HCT116 (cell line): ENCODE data around the gene MAU2. TPM values are rescaled to one million over a fixed set of nuclear protein-coding genes. Genes with fewer than 3 reads are reported as not detected.
"Not testable (repeated sequence)": the region's sequence is repeated elsewhere in the genome, so short reads cannot be mapped to it uniquely, and the experiment has no call there.

Experiments
- ATAC-seq: fragments of 200-7000 bp; cut with Tn5 transposase; 2 replicates; pipeline ENCODE4 v1.9.1; 2020; ENCODE audit warnings: mild to moderate bottlenecking, moderate library complexity
- BruUV-seq: library from RNA; stranded (reverse); fragments of 400-500 nt; replicated peaks from 2 replicates; lab custom pipeline; 2021; lab: Mats Ljungman, UMichigan
- CTCF ChIA-PET: fragments of 300-600 bp; sonication (Branson Sonifier 250); formaldehyde crosslinking; loops from one replicate; lab custom pipeline; 2021; ENCODE audit warnings: antibody characterized with exemption; lab: Charles Lee
- POLR2A ChIA-PET: fragments of 300-600, 350-600 bp; sonication (Branson Sonifier 250); formaldehyde crosslinking; loops from one replicate; lab custom pipeline; 2021; ENCODE audit warnings: antibody characterized with exemption; lab: Charles Lee
- RAD21 ChIA-PET, 2 experiments: fragments of 300-600 bp; sonication (Branson Sonifier 250); formaldehyde crosslinking; loops; one replicate each; lab custom pipeline; 2023; ENCODE audit warnings: low total read pairs in 2 of 2; ENCODE audit not compliant: uncharacterized antibody in 2 of 2, unreplicated experiment in 2 of 2, low non-redundant PET in 1 of 2; lab: Charles Lee
- DNase-seq: peaks from one replicate; pipeline ENCODE4 v3.0.0-alpha.2; 2010; ENCODE audit warnings: low read depth, low spot score
- H2AFZ ChIP-seq: fragments of 200-600 bp; shearing (Covaris generic), sonication (generic); 2 replicates; pipeline ENCODE4 v1.6.1; 2017; ENCODE audit warnings: low read depth, mixed run types, mixed read lengths, antibody characterized with exemption, low read length; ENCODE audit not compliant: poor library complexity, severe bottlenecking
- H3K27ac ChIP-seq: 2 replicates; pipeline ENCODE4 v1.5.1; 2012; ENCODE audit warnings: low read depth, low read length
- H3K27me3 ChIP-seq: fragments of 200-600 bp; sonication (generic); 2 replicates; pipeline ENCODE4 v1.6.1; 2016; ENCODE audit warnings: mixed run types, low read length, mixed read lengths; ENCODE audit not compliant: insufficient read depth
- H3K36me3 ChIP-seq, 2 experiments: fragments of 200-500 bp in 1 of 2; fragments of 200-600 bp in 1 of 2; sonication (Bioruptor generic) in 1 of 2; sonication (generic) in 1 of 2; 2 replicates each; pipeline versions ENCODE4 v1.5.1 to v1.6.1; 2014 to 2016; ENCODE audit warnings: low read length in 2 of 2, inconsistent platforms in 1 of 2, mixed read lengths in 1 of 2, mixed run types in 1 of 2; ENCODE audit not compliant: insufficient read depth in 2 of 2, control insufficient read depth in 1 of 2
- H3K4me1 ChIP-seq, 2 experiments: fragments of 200-600 bp in 1 of 2; sonication (generic) in 1 of 2; 2 replicates each; pipeline versions ENCODE4 v1.5.1 to v1.6.1; 2012 to 2017; ENCODE audit warnings: low read length in 2 of 2, inconsistent platforms in 1 of 2, mild to moderate bottlenecking in 1 of 2, mixed read lengths in 1 of 2, mixed run types in 1 of 2, moderate library complexity in 1 of 2; ENCODE audit not compliant: insufficient read depth in 2 of 2, control insufficient read depth in 1 of 2
- H3K4me2 ChIP-seq: fragments of 200-600 bp; sonication (generic); 2 replicates; pipeline ENCODE4 v1.6.1; 2017; ENCODE audit warnings: mixed run types, low read length, mixed read lengths
- H3K4me3 ChIP-seq, 2 experiments: fragments of 200-600 bp in 1 of 2; sonication (generic) in 1 of 2; replicated peaks in 1 of 2; 2 replicates each; pipeline ENCODE4 v1.5.1; 2011 to 2016; ENCODE audit warnings: low read length in 2 of 2, control low read depth in 1 of 2, low read depth in 1 of 2, mild to moderate bottlenecking in 1 of 2, mixed read lengths in 1 of 2, mixed run types in 1 of 2
- H3K79me2 ChIP-seq: fragments of 200-600 bp; sonication (generic); 2 replicates; pipeline ENCODE4 v1.6.1; 2017; ENCODE audit warnings: mild to moderate bottlenecking, mixed run types, low read length, moderate library complexity, mixed read lengths; ENCODE audit not compliant: insufficient read depth
- H3K9ac ChIP-seq: fragments of 200-600 bp; sonication (generic); 2 replicates; pipeline ENCODE4 v1.6.1; 2016; ENCODE audit warnings: low read length, mixed read lengths
- H3K9me2 ChIP-seq: fragments of 200-600 bp; sonication (generic), shearing (Covaris generic); 2 replicates; pipeline ENCODE4 v1.6.1; 2017; ENCODE audit warnings: mixed run types, mild to moderate bottlenecking, moderate library complexity; ENCODE audit not compliant: insufficient read depth
- H3K9me3 ChIP-seq, 2 experiments: fragments of 200-500 bp in 1 of 2; fragments of 200-600 bp in 1 of 2; sonication (Bioruptor generic) in 1 of 2; sonication (generic) in 1 of 2; 2 replicates each; pipeline ENCODE4 v1.6.1; 2014 to 2017; ENCODE audit warnings: low read length in 2 of 2, mixed read lengths in 2 of 2, inconsistent platforms in 1 of 2, low read depth in 1 of 2, mild to moderate bottlenecking in 1 of 2, mixed run types in 1 of 2, moderate library complexity in 1 of 2; ENCODE audit not compliant: control insufficient read depth in 1 of 2, insufficient read depth in 1 of 2
- H4K20me1 ChIP-seq: fragments of 200-600 bp; sonication (generic), shearing (Covaris generic); 2 replicates; pipeline ENCODE4 v1.6.1; 2017; ENCODE audit warnings: mixed run types, mild to moderate bottlenecking, moderate library complexity; ENCODE audit not compliant: insufficient read depth
- ATF3 ChIP-seq: IDR thresholded peaks from 2 replicates; pipeline ENCODE4 v1.6.1; 2012
- CBX3 ChIP-seq: IDR thresholded peaks from 2 replicates; pipeline ENCODE4 v1.6.1; 2012; ENCODE audit warnings: low read depth
- CTCF ChIP-seq, 3 experiments: fragments of 200-600 bp in 1 of 3; sonication (generic) in 1 of 3; IDR thresholded peaks in 2 of 3; conservative IDR thresholded peaks in 1 of 3; 2 replicates each; pipeline ENCODE4 v1.5.1; 2012 to 2017; ENCODE audit warnings: low read depth in 2 of 3, low read length in 2 of 3, antibody characterized with exemption in 1 of 3, borderline replicate concordance in 1 of 3, control low read depth in 1 of 3, mild to moderate bottlenecking in 1 of 3, mixed read lengths in 1 of 3, mixed run types in 1 of 3, moderate library complexity in 1 of 3; ENCODE audit not compliant: insufficient read depth in 1 of 3
- EZH2 ChIP-seq: fragments of 200-600 bp; sonication (generic); IDR thresholded peaks from 2 replicates; pipeline ENCODE4 v1.6.1; 2017; ENCODE audit warnings: antibody characterized with exemption, mixed run types
- EZH2phosphoT487 ChIP-seq: fragments of 200-600 bp; IDR thresholded peaks from 2 replicates; pipeline ENCODE4 v1.6.1; 2018; ENCODE audit warnings: antibody characterized with exemption, borderline replicate concordance
- JUND ChIP-seq: IDR thresholded peaks from 2 replicates; pipeline ENCODE4 v1.6.1; 2012
- POLR2A ChIP-seq: IDR thresholded peaks from 2 replicates; pipeline ENCODE4 v1.7.0; 2011; ENCODE audit warnings: borderline replicate concordance; ENCODE audit not compliant: insufficient read depth, insufficient read length; ENCODE audit errors: extremely low read depth
- POLR2AphosphoS5 ChIP-seq: IDR thresholded peaks from 2 replicates; pipeline ENCODE4 v1.6.1; 2011; ENCODE audit warnings: mild to moderate bottlenecking, low read depth, low read length, moderate library complexity
- SIN3A ChIP-seq: IDR thresholded peaks from 2 replicates; pipeline ENCODE4 v1.6.1; 2012; ENCODE audit warnings: low read depth
- SP1 ChIP-seq: IDR thresholded peaks from 2 replicates; pipeline ENCODE4 v1.6.1; 2012; ENCODE audit warnings: low read depth
- SRF ChIP-seq: IDR thresholded peaks from 2 replicates; pipeline ENCODE4 v1.6.1; 2012; ENCODE audit warnings: low read depth
- YY1 ChIP-seq: IDR thresholded peaks from 2 replicates; pipeline ENCODE4 v1.6.1; 2011; ENCODE audit warnings: low read length, low read depth, moderate library complexity, mild to moderate bottlenecking; ENCODE audit not compliant: insufficient replicate concordance; ENCODE audit errors: extremely low read depth
- ZFX ChIP-seq: fragments of 450-650 bp; IDR thresholded peaks from 2 replicates; pipeline ENCODE4 v1.6.1; 2017
- intact Hi-C: fragments of 100-400 bp; cut with micrococcal nuclease; formaldehyde crosslinking; loops from 2 replicates; pipeline ENCODE4 v1.10.0; 2022
- total RNA-seq: library from RNA; stranded (reverse); gene quantifications from one replicate; pipeline ENCODE4 v1.2.1, GENCODE V29; 2021; ENCODE audit not compliant: unreplicated experiment
- TF ChIP-seq, protein P1 (sequence below): IDR thresholded peaks from 2 replicates; pipeline ENCODE4 v1.6.1; 2012; ENCODE audit warnings: low read depth
- TF ChIP-seq, protein P2 (sequence below): IDR thresholded peaks from 2 replicates; pipeline ENCODE4 v1.6.1; 2012

The MAU2 gene
- total RNA-seq, 1 experiment from 2014 or later = 36.2 TPM

GRCh38 chr19:19394333-19394732 is 73.7 kb downstream of the MAU2 start:
- DNase-seq, H3K4me3 ChIP-seq, H3K36me3 ChIP-seq, CTCF ChIA-PET, POLR2A ChIA-PET, BruUV-seq, H3K9me3 ChIP-seq, H3K9me2 ChIP-seq, intact Hi-C loops, ATAC-seq, H3K9ac ChIP-seq, H3K27me3 ChIP-seq, RAD21 ChIA-PET, H2AFZ ChIP-seq, H4K20me1 ChIP-seq: not testable (repeated sequence)
- Histone ChIP-seq H3K79me2 (peaks cover 89% of the 10 kb centered on the region), H3K27ac (peak overlapping the region; percentile 39; the same call in 1 of the 2 replicates), H3K4me2 (peak overlapping the region; percentile 51), H3K4me1 (peaks cover 11 to 17% of the 10 kb centered on the region in 2 experiments; a peak in 3 of 4 replicates)

DNA sequence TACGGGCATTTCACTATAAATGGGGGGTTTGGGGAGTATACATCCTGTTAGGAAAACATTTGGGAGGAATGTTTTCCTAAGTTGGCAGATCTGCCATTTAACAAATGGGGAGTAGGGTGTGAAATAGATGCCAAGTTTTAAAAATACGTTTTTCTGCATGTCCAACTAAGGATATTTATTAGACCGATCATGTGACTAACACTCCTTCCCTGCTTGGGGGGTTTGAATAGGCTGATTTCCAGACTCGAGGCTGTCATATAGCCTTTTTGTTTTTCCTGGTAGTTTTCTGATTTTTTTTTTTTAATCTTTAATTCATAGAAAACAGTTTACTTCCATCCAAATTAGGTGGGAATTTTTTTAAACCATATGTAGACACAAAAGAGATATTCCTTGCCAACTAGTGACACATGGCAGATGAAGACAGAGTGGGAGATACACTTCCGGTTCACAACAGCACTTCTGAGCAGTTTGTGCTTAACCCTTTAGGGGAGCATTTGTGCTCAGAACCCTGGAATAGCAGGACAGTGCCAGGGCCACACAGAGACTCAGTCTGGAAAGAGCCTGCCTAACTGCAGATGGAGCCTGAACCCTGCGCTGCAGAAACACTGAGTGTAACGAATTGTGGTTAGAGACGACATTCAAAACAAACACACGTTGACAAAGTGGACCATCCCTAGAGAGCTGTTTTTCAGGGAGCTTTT is 79.3 kb downstream of the MAU2 start:
- ChIA-PET RAD21 (no interaction called here), POLR2A (no interaction called here), CTCF (no interaction called here)
- no peak overlapping the region for H3K4me2 ChIP-seq
- TF ChIP-seq JUND (no peak), CBX3 (no peak), ATF3 (no peak), POLR2AphosphoS5 (no peak), EZH2 (no peak), YY1 (no peak), SIN3A (no peak), EZH2phosphoT487 (no peak), SP1 (no peak), CTCF (IDR thresholded peaks at IDR 0.05 in 2 of 3, conservative IDR thresholded peaks at IDR 0.05 in 1 of 3; ENCODE audit: borderline replicate concordance in 1 of 3, insufficient read depth in 1 of 3, low read depth in 2 of 3, low read length in 2 of 3) (no peak), SRF (no peak), POLR2A (no peak), ZFX (no peak)
- TF ChIP-seq, protein P1, sequence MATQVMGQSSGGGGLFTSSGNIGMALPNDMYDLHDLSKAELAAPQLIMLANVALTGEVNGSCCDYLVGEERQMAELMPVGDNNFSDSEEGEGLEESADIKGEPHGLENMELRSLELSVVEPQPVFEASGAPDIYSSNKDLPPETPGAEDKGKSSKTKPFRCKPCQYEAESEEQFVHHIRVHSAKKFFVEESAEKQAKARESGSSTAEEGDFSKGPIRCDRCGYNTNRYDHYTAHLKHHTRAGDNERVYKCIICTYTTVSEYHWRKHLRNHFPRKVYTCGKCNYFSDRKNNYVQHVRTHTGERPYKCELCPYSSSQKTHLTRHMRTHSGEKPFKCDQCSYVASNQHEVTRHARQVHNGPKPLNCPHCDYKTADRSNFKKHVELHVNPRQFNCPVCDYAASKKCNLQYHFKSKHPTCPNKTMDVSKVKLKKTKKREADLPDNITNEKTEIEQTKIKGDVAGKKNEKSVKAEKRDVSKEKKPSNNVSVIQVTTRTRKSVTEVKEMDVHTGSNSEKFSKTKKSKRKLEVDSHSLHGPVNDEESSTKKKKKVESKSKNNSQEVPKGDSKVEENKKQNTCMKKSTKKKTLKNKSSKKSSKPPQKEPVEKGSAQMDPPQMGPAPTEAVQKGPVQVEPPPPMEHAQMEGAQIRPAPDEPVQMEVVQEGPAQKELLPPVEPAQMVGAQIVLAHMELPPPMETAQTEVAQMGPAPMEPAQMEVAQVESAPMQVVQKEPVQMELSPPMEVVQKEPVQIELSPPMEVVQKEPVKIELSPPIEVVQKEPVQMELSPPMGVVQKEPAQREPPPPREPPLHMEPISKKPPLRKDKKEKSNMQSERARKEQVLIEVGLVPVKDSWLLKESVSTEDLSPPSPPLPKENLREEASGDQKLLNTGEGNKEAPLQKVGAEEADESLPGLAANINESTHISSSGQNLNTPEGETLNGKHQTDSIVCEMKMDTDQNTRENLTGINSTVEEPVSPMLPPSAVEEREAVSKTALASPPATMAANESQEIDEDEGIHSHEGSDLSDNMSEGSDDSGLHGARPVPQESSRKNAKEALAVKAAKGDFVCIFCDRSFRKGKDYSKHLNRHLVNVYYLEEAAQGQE = no peak
- TF ChIP-seq, protein P2, sequence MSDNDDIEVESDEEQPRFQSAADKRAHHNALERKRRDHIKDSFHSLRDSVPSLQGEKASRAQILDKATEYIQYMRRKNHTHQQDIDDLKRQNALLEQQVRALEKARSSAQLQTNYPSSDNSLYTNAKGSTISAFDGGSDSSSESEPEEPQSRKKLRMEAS = no peak
- BruUV-seq = TSS peak; percentile 2
- no peaks in the 10 kb centered on the region for H3K9me2 ChIP-seq
- no peak overlapping the region for H2AFZ ChIP-seq
- no peak overlapping the region for H3K9ac ChIP-seq
- H3K4me3 ChIP-seq = no peak overlapping the region
- H3K27me3 ChIP-seq = no peaks in the 10 kb centered on the region
- H3K36me3 ChIP-seq = no peaks in the 10 kb centered on the region
- ATAC-seq = no peak
- H3K79me2 ChIP-seq = peaks cover 83% of the 10 kb centered on the region
- H3K9me3 ChIP-seq = no peaks in the 10 kb centered on the region
- H3K27ac ChIP-seq = no peak overlapping the region
- no peak for DNase-seq
- H4K20me1 ChIP-seq = peaks cover 5% of the 10 kb centered on the region; the same call in 1 of the 2 replicates
- peaks cover 22 to 35% of the 10 kb centered on the region in 2 experiments for H3K4me1 ChIP-seq
- intact Hi-C loops = no loop called here
